ENCODE results near the gene TBC1D4.

GRCh38 chr13:75398072-75398471 is 83.9 kb downstream of the TBC1D4 start:
- TF ChIP-seq CTCF (IDR thresholded peaks at IDR 0.05 in 4 of 5, conservative IDR thresholded peaks at IDR 0.05 in 1 of 5) (no peak), POLR2A (IDR thresholded peaks at IDR 0.05) (no peak)
